A673 (cell line): ENCODE results near the gene MORC3.

Source experiments
- EZH2 ChIP-seq: fragments of 200-600 bp; sonication (generic); IDR thresholded peaks from 2 replicates; pipeline ENCODE4 v1.6.1; 2017; ENCODE audit warnings: borderline replicate concordance, low read depth, mild to moderate bottlenecking, mixed read lengths, antibody characterized with exemption, low read length; ENCODE audit not compliant: poor library complexity, severe bottlenecking
- TF ChIP-seq, protein P1 (sequence below): fragments of 300-800, 200-600 bp; sonication (generic); conservative IDR thresholded peaks from 2 replicates; pipeline ENCODE4 v1.5.1; 2017; ENCODE audit warnings: low read depth, mild to moderate bottlenecking, antibody characterized with exemption, low read length, moderate library complexity, mixed read lengths

DNA sequence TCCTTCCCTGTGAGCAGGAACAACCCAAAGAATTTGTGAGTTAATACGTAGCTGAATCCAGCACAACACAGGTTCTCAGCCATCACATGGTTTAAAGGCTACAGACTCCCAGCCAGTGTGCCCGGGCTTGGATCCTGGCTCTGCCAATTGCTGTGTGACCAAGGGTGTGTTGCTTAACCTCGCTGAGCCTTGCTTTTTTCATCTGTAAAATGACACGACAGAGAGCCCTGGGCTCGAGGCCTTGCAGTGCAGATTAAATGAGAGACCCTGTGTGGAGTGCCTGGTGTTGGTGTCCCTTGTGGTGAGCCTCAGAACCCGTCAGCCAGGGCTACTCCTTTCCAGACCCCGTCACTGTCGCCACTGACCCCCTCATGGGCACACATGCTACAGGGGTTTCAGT lies 104.6 kb downstream of the MORC3 start:
- TF ChIP-seq, protein P1, sequence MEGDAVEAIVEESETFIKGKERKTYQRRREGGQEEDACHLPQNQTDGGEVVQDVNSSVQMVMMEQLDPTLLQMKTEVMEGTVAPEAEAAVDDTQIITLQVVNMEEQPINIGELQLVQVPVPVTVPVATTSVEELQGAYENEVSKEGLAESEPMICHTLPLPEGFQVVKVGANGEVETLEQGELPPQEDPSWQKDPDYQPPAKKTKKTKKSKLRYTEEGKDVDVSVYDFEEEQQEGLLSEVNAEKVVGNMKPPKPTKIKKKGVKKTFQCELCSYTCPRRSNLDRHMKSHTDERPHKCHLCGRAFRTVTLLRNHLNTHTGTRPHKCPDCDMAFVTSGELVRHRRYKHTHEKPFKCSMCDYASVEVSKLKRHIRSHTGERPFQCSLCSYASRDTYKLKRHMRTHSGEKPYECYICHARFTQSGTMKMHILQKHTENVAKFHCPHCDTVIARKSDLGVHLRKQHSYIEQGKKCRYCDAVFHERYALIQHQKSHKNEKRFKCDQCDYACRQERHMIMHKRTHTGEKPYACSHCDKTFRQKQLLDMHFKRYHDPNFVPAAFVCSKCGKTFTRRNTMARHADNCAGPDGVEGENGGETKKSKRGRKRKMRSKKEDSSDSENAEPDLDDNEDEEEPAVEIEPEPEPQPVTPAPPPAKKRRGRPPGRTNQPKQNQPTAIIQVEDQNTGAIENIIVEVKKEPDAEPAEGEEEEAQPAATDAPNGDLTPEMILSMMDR = no peak
- no peak for TF ChIP-seq EZH2
